ENCODE measurements around the gene NT5E. TPM values are rescaled to one million over a fixed set of nuclear protein-coding genes. Genes with fewer than 3 reads are reported as not detected.

Gene NT5E
- total and polyA plus RNA-seq, 2 of the 13 experiments (the other 11 are each of a cell fraction or from before 2014, with no cell fraction given), result 9.5 to 33.0 TPM

- TF ChIP-seq NFE2L1 (CRISPR knock-in tag; IDR thresholded peaks at IDR 0.05; ENCODE audit: borderline replicate concordance) (no peak), WIZ (CRISPR knock-in tag; IDR thresholded peaks at IDR 0.05) (0 out of 2 replicates have a peak, but pooled peaks have one; percentile 56), ZSCAN29 (CRISPR knock-in tag; conservative IDR thresholded peaks at IDR 0.05) (0 out of 2 replicates have a peak, but pooled peaks have one; percentile 38), TP53 (CRISPR knock-in tag; conservative IDR thresholded peaks at IDR 0.05) (no peak), MBNL3 (CRISPR knock-in tag; conservative IDR thresholded peaks at IDR 0.05) (no peak), POGZ (CRISPR knock-in tag; IDR thresholded peaks at IDR 0.05) (no peak), CBX2 (IDR thresholded peaks at IDR 0.05; ENCODE audit: low read depth, low read length) (no peak), CBX2 (CRISPR knock-in tag; IDR thresholded peaks at IDR 0.05; ENCODE audit: low read depth) (no peak), HDAC6 (IDR thresholded peaks at IDR 0.05; ENCODE audit: low read depth, low read length) (no peak), HNRNPH1 (optimal IDR thresholded peaks at IDR 0.05; ENCODE audit: low read depth, low read length) (no peak), KDM3A (CRISPR knock-in tag; IDR thresholded peaks at IDR 0.05; ENCODE audit: low read depth) (no peak), ZNF552 (CRISPR knock-in tag; IDR thresholded peaks at IDR 0.05; ENCODE audit: borderline replicate concordance) (no peak), ZNF512B (CRISPR knock-in tag; IDR thresholded peaks at IDR 0.05; ENCODE audit: borderline replicate concordance) (peak; percentile 89; the same call in 1 of the 2 replicates), NFYC (CRISPR knock-in tag; IDR thresholded peaks at IDR 0.05) (no peak), SOX13 (IDR thresholded peaks at IDR 0.05) (no peak), SOX13 (CRISPR knock-in tag; conservative IDR thresholded peaks at IDR 0.05 in 1 of 2, IDR thresholded peaks at IDR 0.05 in 1 of 2) (no peak; a peak in 1 of 4 replicates), NPAS2 (CRISPR knock-in tag; IDR thresholded peaks at IDR 0.05; ENCODE audit: borderline replicate concordance) (no peak), ZNF253 (CRISPR knock-in tag; IDR thresholded peaks at IDR 0.05; ENCODE audit: borderline replicate concordance) (peak; percentile 80; the same call in 1 of the 2 replicates), ZNF232 (CRISPR knock-in tag; IDR thresholded peaks at IDR 0.05; ENCODE audit: borderline replicate concordance) (peak; percentile 75; the same call in 1 of the 2 replicates), PREB (CRISPR knock-in tag; IDR thresholded peaks at IDR 0.05) (no peak), TEAD2 (CRISPR knock-in tag; IDR thresholded peaks at IDR 0.05) (no peak), MXD1 (CRISPR knock-in tag; IDR thresholded peaks at IDR 0.05) (peak; percentile 87), TSC22D2 (CRISPR knock-in tag; IDR thresholded peaks at IDR 0.05; ENCODE audit: borderline replicate concordance) (no peak), ZNF256 (CRISPR knock-in tag; conservative IDR thresholded peaks at IDR 0.05) (no peak), ZNF782 (CRISPR knock-in tag; IDR thresholded peaks at IDR 0.05; ENCODE audit: borderline replicate concordance) (no peak)
These were observed at the start of gene NT5E (continued) for GRCh38 chr6:85449818-85450759.

Data from HepG2 (cell line).